HG03196 (cell line): ENCODE measurements around the gene MSL1.

Experiments used
- ATAC-seq: cut with Tn5 transposase; IDR thresholded peaks from one replicate; pipeline ENCODE4 v1.9.1; 2021; ENCODE audit not compliant: unreplicated experiment

Gene MSL1

GRCh38 chr17:40121181-40122135 lies at the start of gene MSL1:
MSL1 (plus strand) TSS chr17:40121971; CDS start chr17:40122613, 642 bp downstream.
- ATAC-seq: peak; percentile 67

- ATAC-seq: no peak
These were observed 49.6 kb upstream of the MSL1 start for GRCh38 chr17:40072040-40072734.

GRCh38 chr17:40072735-40073346 lies 48.9 kb upstream of the MSL1 start:
- ATAC-seq: no peak

GRCh38 chr17:40073454-40074174 lies 48.2 kb upstream of the MSL1 start:
- ATAC-seq: no peak

GRCh38 chr17:40074175-40074512 lies 47.6 kb upstream of the MSL1 start:
- no peak for ATAC-seq

GRCh38 chr17:40074871-40075200 lies 46.9 kb upstream of the MSL1 start:
- ATAC-seq: no peak

GRCh38 chr17:40075201-40075941 lies 46.4 kb upstream of the MSL1 start:
- no peak for ATAC-seq

GRCh38 chr17:40075942-40076498 lies 45.8 kb upstream of the MSL1 start:
- no peak for ATAC-seq

- no peak for ATAC-seq
These were observed 45.2 kb upstream of the MSL1 start for GRCh38 chr17:40076591-40076990.

- ATAC-seq: no peak
These were observed 42.2 kb upstream of the MSL1 start for GRCh38 chr17:40079545-40079944.

- no peak for ATAC-seq
These were observed 37.3 kb upstream of the MSL1 start for GRCh38 chr17:40084477-40084876.

- no peak for ATAC-seq
These were observed 35.4 kb upstream of the MSL1 start for GRCh38 chr17:40086150-40087044.

GRCh38 chr17:40087049-40087794 lies 34.5 kb upstream of the MSL1 start:
- no peak for ATAC-seq

- no peak for ATAC-seq
These were observed 33.7 kb upstream of the MSL1 start for GRCh38 chr17:40087903-40088718.

- ATAC-seq: no peak
These were observed 32.5 kb upstream of the MSL1 start for GRCh38 chr17:40089077-40089895.

- ATAC-seq: no peak
These were observed 31.3 kb upstream of the MSL1 start for GRCh38 chr17:40090237-40091119.
